HepG2 (cell line): ENCODE results near the gene MAP3K3.

Experiments
- JUN ChIP-seq: sonication (generic); formaldehyde crosslinking; IDR thresholded peaks from 2 replicates; pipeline ENCODE4 v1.4.0; 2020; ENCODE audit warnings: mild to moderate bottlenecking, missing genetic modification reagents
- ZBTB49 ChIP-seq: sonication (generic); formaldehyde crosslinking; IDR thresholded peaks from 2 replicates; pipeline ENCODE4 v1.4.0; 2020; ENCODE audit warnings: missing genetic modification reagents, borderline replicate concordance

DNA sequence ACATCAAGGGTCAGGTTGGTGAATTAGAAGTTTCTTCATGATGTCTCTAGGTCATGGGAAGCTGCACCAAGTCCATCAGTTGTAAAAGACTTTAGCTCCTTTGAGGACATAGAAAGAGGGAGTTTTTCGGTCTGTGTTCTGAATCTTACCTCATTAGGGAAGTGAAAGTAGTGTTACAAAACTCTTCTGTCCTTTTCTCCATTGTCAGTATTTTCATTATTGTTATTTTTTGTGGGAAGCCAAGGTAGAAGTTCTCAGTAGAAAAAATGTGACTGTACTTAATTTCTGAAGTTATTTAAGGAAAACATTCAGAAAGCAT lies 24.2 kb downstream of the MAP3K3 start:
- TF ChIP-seq JUN (CRISPR knock-in tag) = no peak
- no peak for TF ChIP-seq ZBTB49 (CRISPR knock-in tag)
